ENCODE data around the gene SLC25A25.
A peak's percentile ranks its signal among the peaks of the same experiment; 100 is the strongest.
"Not testable (repeated sequence)": the region's sequence is repeated elsewhere in the genome, so short reads cannot be mapped to it uniquely, and the experiment has no call there.

Gene SLC25A25

DNA sequence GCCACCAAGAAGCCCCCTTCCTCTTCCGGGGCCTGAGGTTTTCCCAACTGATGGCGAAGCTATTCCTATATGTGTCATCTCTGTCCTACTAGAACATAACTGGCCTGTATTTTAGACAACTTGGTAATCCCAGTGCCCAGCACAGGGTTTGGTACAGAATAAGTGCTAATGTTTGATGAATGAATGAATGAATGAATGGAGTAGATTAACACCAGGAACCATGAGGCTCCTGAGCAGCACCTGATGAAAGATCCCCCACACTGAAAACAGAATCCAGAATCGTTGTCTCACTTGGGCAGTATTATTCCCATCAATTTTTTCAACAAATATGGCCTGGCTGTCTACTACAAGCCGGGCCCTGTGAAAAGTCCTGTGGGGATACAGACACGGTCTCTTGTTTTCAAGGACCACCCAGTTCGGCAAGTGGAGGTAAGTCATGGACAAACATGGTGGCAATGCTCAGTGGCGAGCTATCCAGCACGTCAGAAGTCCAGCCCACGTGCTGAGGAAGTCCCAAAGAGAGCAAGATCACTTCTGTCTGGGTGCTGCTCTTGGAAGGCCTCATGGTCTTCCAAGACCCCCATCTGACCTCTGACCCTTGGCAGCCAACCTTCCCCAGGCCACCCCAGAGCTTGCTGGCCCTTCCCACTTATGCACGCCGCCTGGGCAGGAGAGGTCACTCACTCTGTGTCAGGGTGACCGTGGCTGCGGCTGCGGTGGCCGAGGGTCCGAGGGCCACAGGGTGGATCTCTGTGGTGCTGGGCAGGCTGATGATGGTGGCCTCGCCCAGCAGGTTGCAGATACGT, 1.9 kb upstream of the SLC25A25 start:
- H3K9ac ChIP-seq (ENCODE audit: insufficient read length) = no peak overlapping the region

DNA sequence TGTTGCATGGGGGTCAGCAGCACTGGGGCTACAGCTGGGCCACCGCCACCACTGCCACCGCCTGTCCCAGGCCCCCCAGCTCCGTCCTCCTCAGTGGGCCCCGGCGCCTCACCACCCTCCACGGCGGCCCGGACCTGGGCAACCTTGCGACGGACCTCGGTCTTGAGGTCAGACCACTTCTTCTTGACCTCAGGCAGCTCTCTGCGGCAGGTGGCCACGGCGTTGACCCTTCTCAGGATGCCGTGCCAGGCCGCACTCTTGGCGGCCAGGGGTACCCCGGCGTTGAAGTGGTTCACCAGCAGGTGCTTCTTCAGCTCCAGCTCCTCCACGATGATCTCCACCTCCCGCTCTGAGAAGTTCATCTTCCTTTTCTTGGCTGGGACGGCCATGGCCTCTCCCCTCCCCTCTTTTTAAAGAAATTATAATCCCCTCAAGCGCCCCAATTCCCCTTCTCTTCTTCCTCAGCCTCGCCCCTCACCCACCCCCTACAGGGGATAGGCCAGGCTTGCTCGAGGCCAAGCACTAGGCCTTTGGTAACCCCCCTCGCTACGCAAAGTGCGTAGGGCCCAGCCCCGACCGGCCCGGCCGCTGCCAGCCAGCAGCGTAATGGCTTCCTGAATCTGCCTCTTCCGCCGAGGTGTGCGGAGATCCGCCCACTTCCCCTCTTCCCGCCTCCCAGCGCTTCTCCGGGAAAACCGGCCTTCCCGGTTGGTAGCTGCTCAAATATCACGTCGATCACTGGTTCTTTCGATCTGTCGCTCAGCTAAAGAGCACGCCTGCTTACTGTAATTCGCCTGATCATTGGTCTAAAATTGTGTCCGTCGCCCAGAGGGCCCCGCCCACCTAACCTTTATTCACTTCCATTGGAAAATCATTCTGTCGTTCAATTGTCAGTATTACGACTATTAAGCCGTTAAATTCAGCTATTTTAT, 1.1 kb upstream of the SLC25A25 start, which contains the start of gene NAIF1:
Gene NAIF1, minus strand, starts transcription at position 608 of the 932 bp plus-strand sequence. Its CDS starts 219 bp downstream, at position 389.
- peak within 1 kb of the TSS; percentile 82 for H3K4me3 ChIP-seq
- H3K9ac ChIP-seq (ENCODE audit: insufficient read length) = peak within 1 kb of the TSS; percentile 88
- TF ChIP-seq FOXP2 (optimal IDR thresholded peaks at IDR 0.05; ENCODE audit: control extremely low read depth, extremely low read length, insufficient read depth) = no peak
- peak within 1 kb of the TSS; percentile 96 for H3K27ac ChIP-seq
- H3K9me3 ChIP-seq (ENCODE audit: low read depth, low read length) = no peaks in the 10 kb centered on the region
- peak; percentile 97 for DNase-seq (ENCODE audit: low read depth, low spot score)
- H3K36me3 ChIP-seq (ENCODE audit: insufficient read depth, low read length) = peaks cover 4% of the 10 kb centered on the region; the same call in 1 of the 2 replicates

More for the DNA sequence above, 1.9 kb upstream of the SLC25A25 start:
- no peak for TF ChIP-seq FOXP2 (optimal IDR thresholded peaks at IDR 0.05; ENCODE audit: control extremely low read depth, extremely low read length, insufficient read depth)
- no peak for TF ChIP-seq POLR2AphosphoS5 (IDR thresholded peaks at IDR 0.05; ENCODE audit: borderline replicate concordance, low read depth, low read length)
- TF ChIP-seq EZH2 (IDR thresholded peaks at IDR 0.05) = no peak
- Histone ChIP-seq H3K36me3 (ENCODE audit: insufficient read depth, low read length) (peaks cover 4% of the 10 kb centered on the region; the same call in 1 of the 2 replicates), H3K27ac (no peak overlapping the region), H3K9me3 (ENCODE audit: low read depth, low read length) (no peaks in the 10 kb centered on the region), H3K4me3 (peak overlapping the region; percentile 72)
- DNase-seq (ENCODE audit: low read depth, low spot score) = no peak

DNA sequence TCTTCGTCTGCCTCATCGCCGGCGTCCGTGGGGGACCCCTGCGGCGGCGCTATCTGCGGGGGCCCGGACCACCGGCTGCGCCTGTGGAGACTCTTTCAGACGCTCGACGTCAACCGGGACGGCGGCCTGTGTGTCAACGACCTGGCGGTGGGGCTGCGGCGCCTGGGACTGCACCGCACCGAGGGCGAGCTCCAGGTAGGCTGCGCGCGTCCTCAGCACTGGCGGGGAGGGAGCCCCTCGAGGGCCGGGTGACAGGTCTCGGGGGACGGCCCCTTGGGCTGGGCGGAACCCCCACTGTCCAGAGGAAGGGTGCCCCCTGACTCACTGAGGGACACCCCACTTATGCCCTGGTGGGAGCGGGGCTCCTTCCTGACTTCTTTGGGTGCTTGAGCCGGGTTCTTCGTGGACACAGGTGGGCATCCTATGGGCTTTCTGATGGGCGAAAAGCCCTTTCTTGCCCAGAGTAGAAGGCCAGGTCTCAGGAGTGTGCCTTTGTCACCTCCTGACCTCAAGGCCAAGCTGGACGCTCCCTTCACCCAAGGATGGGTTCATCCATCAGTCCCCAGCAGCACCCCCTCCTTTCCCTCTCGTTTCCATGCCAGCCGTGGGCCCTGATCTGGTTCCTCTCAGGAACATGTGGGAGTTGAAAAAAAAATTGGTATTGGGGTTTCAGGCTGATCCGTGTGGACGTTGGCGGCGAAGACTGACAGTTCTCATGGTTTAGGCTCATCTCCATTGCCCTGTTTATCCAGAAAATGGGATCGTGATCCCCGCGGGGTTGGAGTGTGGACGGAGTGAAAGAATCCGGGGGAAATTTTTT, 564 bp downstream of the SLC25A25 start:
- peak overlapping the region; percentile 82 for H3K4me3 ChIP-seq
- H3K27ac ChIP-seq = peak overlapping the region; percentile 69
- no peaks in the 10 kb centered on the region for H3K9me3 ChIP-seq (ENCODE audit: low read depth, low read length)
- no peaks in the 10 kb centered on the region for H3K36me3 ChIP-seq (ENCODE audit: insufficient read depth, low read length)
- no peak for DNase-seq (ENCODE audit: low read depth, low spot score)
- H3K9ac ChIP-seq (ENCODE audit: insufficient read length) = peak overlapping the region; percentile 82
- TF ChIP-seq EZH2 (IDR thresholded peaks at IDR 0.05) (no peak), FOXP2 (optimal IDR thresholded peaks at IDR 0.05; ENCODE audit: control extremely low read depth, extremely low read length, insufficient read depth) (no peak)

DNA sequence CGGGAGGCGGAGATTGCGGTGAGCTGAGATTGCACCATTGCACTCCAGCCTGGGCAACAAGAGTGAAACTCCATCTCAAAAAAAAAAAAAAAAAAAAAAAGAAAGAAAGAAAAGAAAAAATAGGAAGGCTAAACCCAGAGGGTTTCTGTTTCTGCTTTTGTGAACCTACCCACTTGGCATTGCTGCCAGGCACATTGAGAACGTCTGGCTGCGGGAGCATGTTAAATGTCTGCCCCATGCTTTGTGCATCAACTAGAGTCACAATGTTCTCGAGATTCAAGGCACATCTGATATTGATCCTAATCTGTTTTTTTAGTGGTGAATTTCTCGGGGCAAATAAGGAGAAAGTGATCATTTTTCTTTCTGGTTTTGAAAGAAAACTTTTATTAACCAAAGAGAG, 2.8 kb downstream of the SLC25A25 start:
- TF ChIP-seq EZH2 (IDR thresholded peaks at IDR 0.05) (no peak), FOXP2 (optimal IDR thresholded peaks at IDR 0.05; ENCODE audit: control extremely low read depth, extremely low read length, insufficient read depth) (no peak), POLR2AphosphoS5 (IDR thresholded peaks at IDR 0.05; ENCODE audit: borderline replicate concordance, low read depth, low read length) (no peak)
- Histone ChIP-seq H3K9ac (ENCODE audit: insufficient read length) (peak overlapping the region; percentile 42), H3K36me3 (ENCODE audit: insufficient read depth, low read length) (no peaks in the 10 kb centered on the region; the same call in 1 of the 2 replicates), H3K27ac (peak overlapping the region; percentile 95), H3K9me3 (ENCODE audit: low read depth, low read length) (no peaks in the 10 kb centered on the region), H3K4me3 (peak overlapping the region; percentile 22; the same call in 1 of the 2 replicates)
- no peak for DNase-seq (ENCODE audit: low read depth, low spot score)

DNA sequence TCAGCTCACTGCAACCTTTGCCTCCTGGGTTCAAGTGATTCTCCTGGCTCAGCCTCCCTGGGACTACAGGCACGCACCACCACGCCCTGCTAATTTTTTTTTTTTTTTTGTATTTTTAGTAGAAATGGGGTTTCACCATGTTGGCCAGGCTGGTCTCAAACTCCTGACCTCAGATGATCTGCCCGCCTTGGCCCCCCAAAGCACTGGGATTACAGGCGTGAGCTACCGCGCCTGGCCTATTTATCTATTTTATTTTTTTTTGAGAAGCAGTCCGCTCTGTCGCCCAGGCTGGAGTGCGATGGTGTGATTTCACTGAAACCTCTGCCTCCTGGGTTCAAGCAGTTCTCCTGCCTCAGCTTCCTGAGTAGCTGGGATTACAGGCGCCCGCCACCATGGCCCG, 3.4 kb downstream of the SLC25A25 start:
- Histone ChIP-seq H3K9ac (ENCODE audit: insufficient read length) (peak overlapping the region; percentile 61), H3K4me3 (peak overlapping the region; percentile 65), H3K27ac (peak overlapping the region; percentile 95)
- not testable (repeated sequence) for H3K9me3 ChIP-seq (ENCODE audit: low read depth, low read length); DNase-seq (ENCODE audit: low read depth, low spot score); H3K36me3 ChIP-seq (ENCODE audit: insufficient read depth, low read length)

DNA sequence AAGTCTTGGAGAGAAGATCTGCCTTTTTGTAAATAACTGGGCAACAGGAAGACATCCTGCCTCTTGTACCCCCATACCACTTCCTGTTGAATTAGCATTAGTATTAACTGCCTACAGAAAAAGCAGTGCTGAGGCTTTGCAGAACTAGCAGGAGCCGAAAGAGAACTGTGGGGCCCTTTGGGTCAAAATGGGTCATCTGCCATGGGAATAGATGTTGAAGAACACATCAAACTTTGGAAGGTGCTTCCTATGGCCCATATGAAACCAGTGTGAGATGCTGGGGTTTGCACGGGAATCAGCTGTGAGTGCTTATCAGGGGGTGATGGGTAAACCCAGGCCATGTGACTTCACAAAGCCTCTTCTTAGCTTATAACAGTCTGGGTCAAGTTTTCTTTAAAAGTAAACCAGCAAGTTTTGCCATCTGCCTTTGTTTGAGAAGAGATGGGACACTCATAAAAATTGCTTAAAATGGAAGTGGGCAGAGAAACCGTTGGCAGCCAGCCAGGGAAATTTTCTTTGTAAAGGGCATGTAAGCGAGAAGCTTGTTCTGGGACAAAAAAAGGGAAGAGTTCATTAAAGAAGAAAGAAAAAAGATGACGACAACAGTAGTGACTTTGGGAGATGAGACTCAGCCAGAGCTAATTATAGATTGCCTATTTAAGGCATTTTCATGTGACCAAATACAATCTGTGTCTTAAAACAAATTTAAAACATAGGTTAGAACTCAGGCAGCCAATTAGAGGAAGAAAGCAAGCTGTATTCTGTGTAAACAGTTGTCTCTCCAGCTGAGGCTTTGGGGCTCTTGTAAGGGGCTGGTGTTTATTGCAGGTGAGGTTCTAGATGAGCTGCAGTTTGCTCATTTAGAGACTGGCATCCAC, 4.4 kb downstream of the SLC25A25 start:
- H3K9ac ChIP-seq (ENCODE audit: insufficient read length) = peak overlapping the region; percentile 61
- no peaks in the 10 kb centered on the region for H3K9me3 ChIP-seq (ENCODE audit: low read depth, low read length)
- TF ChIP-seq POLR2AphosphoS5 (IDR thresholded peaks at IDR 0.05; ENCODE audit: borderline replicate concordance, low read depth, low read length) (0 out of 2 replicates have a peak, but pooled peaks have one; percentile 16), FOXP2 (optimal IDR thresholded peaks at IDR 0.05; ENCODE audit: control extremely low read depth, extremely low read length, insufficient read depth) (peak; percentile 61), EZH2 (IDR thresholded peaks at IDR 0.05) (no peak)
- DNase-seq (ENCODE audit: low read depth, low spot score) = peak; percentile 79
- peak overlapping the region; percentile 95 for H3K27ac ChIP-seq
- H3K36me3 ChIP-seq (ENCODE audit: insufficient read depth, low read length) = no peaks in the 10 kb centered on the region; the same call in 1 of the 2 replicates
- peak overlapping the region; percentile 65 for H3K4me3 ChIP-seq

DNA sequence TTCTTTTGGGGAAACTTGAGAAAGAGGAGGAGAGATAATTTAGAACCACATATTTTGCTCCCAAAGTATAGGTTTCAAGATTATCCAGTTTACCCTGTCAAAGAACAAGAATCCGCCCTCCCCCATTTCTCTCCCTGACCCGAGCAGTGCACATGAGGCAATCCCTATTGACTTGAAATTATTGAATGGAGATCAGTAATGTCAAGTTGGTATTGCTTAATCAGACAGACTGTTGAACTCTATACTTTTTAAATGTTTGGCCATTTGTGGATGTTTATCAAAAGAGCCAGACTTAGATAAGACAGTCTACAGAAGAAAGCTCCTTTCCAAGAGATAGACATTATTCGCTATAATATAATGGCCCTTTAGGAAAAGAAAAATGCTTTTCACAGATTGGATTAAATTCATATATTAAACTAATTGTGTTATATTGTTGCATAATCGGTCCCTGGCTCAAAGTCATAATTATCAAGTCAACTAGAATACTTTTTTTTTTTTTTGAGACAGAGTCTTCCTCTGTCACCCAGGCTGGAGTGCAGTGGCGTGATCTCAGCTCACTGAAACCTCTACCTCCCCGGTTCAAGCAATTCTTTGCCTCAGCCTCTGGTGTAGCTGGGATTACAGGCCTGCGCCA, 5.3 kb downstream of the SLC25A25 start:
- Histone ChIP-seq H3K27ac (peak overlapping the region; percentile 95), H3K36me3 (ENCODE audit: insufficient read depth, low read length) (no peaks in the 10 kb centered on the region; the same call in 1 of the 2 replicates), H3K9ac (ENCODE audit: insufficient read length) (peak overlapping the region; percentile 61), H3K4me3 (peak overlapping the region; percentile 65), H3K9me3 (ENCODE audit: low read depth, low read length) (no peaks in the 10 kb centered on the region)
- TF ChIP-seq FOXP2 (optimal IDR thresholded peaks at IDR 0.05; ENCODE audit: control extremely low read depth, extremely low read length, insufficient read depth) = no peak
- TF ChIP-seq EZH2 (IDR thresholded peaks at IDR 0.05) = no peak
- TF ChIP-seq POLR2AphosphoS5 (IDR thresholded peaks at IDR 0.05; ENCODE audit: borderline replicate concordance, low read depth, low read length) = no peak
- no peak for DNase-seq (ENCODE audit: low read depth, low spot score)
